Measurements from ENCODE around the gene PTRHD1.
A peak's percentile ranks its signal among the peaks of the same experiment; 100 is the strongest.
"Not testable (repeated sequence)": the region's sequence is repeated elsewhere in the genome, so short reads cannot be mapped to it uniquely, and the experiment has no call there.

PTRHD1 gene

GRCh38 chr2:24809316-24810007 is 16.3 kb upstream of the PTRHD1 start:
- no peak overlapping the region for H3K4me3 ChIP-seq (ENCODE audit: low read depth, low read length)
- DNase-seq (ENCODE audit: low read depth) = no peak
- TF ChIP-seq MYC (IDR thresholded peaks at IDR 0.05; ENCODE audit: low read depth, low read length) = no peak
- TF ChIP-seq MAX (IDR thresholded peaks at IDR 0.05; ENCODE audit: low read depth, low read length) = no peak
- no peak for TF ChIP-seq POLR2A (IDR thresholded peaks at IDR 0.05; ENCODE audit: extremely low read depth, insufficient read length)
- TF ChIP-seq CTCF (IDR thresholded peaks at IDR 0.05; ENCODE audit: low read depth, low read length) = no peak

- no peak for TF ChIP-seq MAX (IDR thresholded peaks at IDR 0.05; ENCODE audit: low read depth, low read length)
- no peak for TF ChIP-seq POLR2A (IDR thresholded peaks at IDR 0.05; ENCODE audit: extremely low read depth, insufficient read length)
- no peak for TF ChIP-seq MYC (IDR thresholded peaks at IDR 0.05; ENCODE audit: low read depth, low read length)
- no peak for TF ChIP-seq CTCF (IDR thresholded peaks at IDR 0.05; ENCODE audit: low read depth, low read length)
- DNase-seq (ENCODE audit: low read depth) = no peak
- no peak overlapping the region for H3K4me3 ChIP-seq (ENCODE audit: low read depth, low read length)
These were observed 13.5 kb upstream of the PTRHD1 start for GRCh38 chr2:24806661-24807036.

- not testable (repeated sequence) for H3K4me3 ChIP-seq (ENCODE audit: low read depth, low read length)
These were observed 12.8 kb upstream of the PTRHD1 start for GRCh38 chr2:24805811-24806660.

GRCh38 chr2:24800487-24800886 is 7.3 kb upstream of the PTRHD1 start:
- not testable (repeated sequence) for H3K4me3 ChIP-seq (ENCODE audit: low read depth, low read length); DNase-seq (ENCODE audit: low read depth)

More at GRCh38 chr2:24805811-24806660, 12.8 kb upstream of the PTRHD1 start:
- DNase-seq (ENCODE audit: low read depth) = not testable (repeated sequence)

GRCh38 chr2:24797644-24798043 is 4.5 kb upstream of the PTRHD1 start:
- DNase-seq (ENCODE audit: low read depth) = no peak
- TF ChIP-seq MAX (IDR thresholded peaks at IDR 0.05; ENCODE audit: low read depth, low read length) (no peak), POLR2A (IDR thresholded peaks at IDR 0.05; ENCODE audit: extremely low read depth, insufficient read length) (no peak), MYC (IDR thresholded peaks at IDR 0.05; ENCODE audit: low read depth, low read length) (no peak), CTCF (IDR thresholded peaks at IDR 0.05; ENCODE audit: low read depth, low read length) (no peak)
- no peak overlapping the region for H3K4me3 ChIP-seq (ENCODE audit: low read depth, low read length)

- TF ChIP-seq MYC (IDR thresholded peaks at IDR 0.05; ENCODE audit: low read depth, low read length) (no peak), CTCF (IDR thresholded peaks at IDR 0.05; ENCODE audit: low read depth, low read length) (no peak), POLR2A (IDR thresholded peaks at IDR 0.05; ENCODE audit: extremely low read depth, insufficient read length) (no peak), MAX (IDR thresholded peaks at IDR 0.05; ENCODE audit: low read depth, low read length) (no peak)
- peak overlapping the region; percentile 94 for H3K4me3 ChIP-seq (ENCODE audit: low read depth, low read length)
- DNase-seq (ENCODE audit: low read depth) = peak; percentile 41
These were observed 707 bp upstream of the PTRHD1 start for GRCh38 chr2:24793761-24794435.
